ENCODE results near the gene CADM3. TPM values are rescaled to one million over a fixed set of nuclear protein-coding genes. Genes with fewer than 3 reads are reported as not detected.

The CADM3 gene
- total and polyA plus RNA-seq, 2 donors (not counting 3 experiments of a cell fraction or from before 2014, with no cell fraction given), result 2.7 to 6.0 TPM

DNA sequence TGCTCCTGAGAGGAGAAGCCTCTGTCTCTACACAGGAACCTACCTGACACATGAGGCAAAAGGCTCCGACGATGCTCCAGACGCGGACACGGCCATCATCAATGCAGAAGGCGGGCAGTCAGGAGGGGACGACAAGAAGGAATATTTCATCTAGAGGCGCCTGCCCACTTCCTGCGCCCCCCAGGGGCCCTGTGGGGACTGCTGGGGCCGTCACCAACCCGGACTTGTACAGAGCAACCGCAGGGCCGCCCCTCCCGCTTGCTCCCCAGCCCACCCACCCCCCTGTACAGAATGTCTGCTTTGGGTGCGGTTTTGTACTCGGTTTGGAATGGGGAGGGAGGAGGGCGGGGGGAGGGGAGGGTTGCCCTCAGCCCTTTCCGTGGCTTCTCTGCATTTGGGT, 29.4 kb downstream of the CADM3 start:
- H3K9ac ChIP-seq (replicated peaks; ENCODE audit: extremely low read depth, insufficient read depth, low read length), result no peak overlapping the region
- H3K79me2 ChIP-seq (ENCODE audit: control insufficient read depth, insufficient read depth, low read length), result no peaks in the 10 kb centered on the region
- H3K27me3 ChIP-seq (ENCODE audit: control insufficient read depth in 2 of 2, insufficient read depth in 2 of 2, low read length in 2 of 2), result no peaks in the 10 kb centered on the region
- no peak for TF ChIP-seq MYC (IDR thresholded peaks at IDR 0.05; ENCODE audit: low read depth, low read length)
- TF ChIP-seq JUN (IDR thresholded peaks at IDR 0.05; ENCODE audit: borderline replicate concordance, insufficient read depth, insufficient read length, low read depth), result no peak
- no peak for TF ChIP-seq GATA2 (IDR thresholded peaks at IDR 0.05; ENCODE audit: insufficient read depth, insufficient read length, low read depth, low read length)
- TF ChIP-seq POLR2AphosphoS5 (IDR thresholded peaks at IDR 0.05; ENCODE audit: insufficient read depth, low read depth, low read length), result no peak
- TF ChIP-seq MAX (IDR thresholded peaks at IDR 0.05; ENCODE audit: insufficient read depth, insufficient read length), result no peak
- TF ChIP-seq, protein P1, sequence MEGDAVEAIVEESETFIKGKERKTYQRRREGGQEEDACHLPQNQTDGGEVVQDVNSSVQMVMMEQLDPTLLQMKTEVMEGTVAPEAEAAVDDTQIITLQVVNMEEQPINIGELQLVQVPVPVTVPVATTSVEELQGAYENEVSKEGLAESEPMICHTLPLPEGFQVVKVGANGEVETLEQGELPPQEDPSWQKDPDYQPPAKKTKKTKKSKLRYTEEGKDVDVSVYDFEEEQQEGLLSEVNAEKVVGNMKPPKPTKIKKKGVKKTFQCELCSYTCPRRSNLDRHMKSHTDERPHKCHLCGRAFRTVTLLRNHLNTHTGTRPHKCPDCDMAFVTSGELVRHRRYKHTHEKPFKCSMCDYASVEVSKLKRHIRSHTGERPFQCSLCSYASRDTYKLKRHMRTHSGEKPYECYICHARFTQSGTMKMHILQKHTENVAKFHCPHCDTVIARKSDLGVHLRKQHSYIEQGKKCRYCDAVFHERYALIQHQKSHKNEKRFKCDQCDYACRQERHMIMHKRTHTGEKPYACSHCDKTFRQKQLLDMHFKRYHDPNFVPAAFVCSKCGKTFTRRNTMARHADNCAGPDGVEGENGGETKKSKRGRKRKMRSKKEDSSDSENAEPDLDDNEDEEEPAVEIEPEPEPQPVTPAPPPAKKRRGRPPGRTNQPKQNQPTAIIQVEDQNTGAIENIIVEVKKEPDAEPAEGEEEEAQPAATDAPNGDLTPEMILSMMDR (IDR thresholded peaks at IDR 0.05; ENCODE audit: extremely low read depth in 1 of 2, insufficient read depth in 1 of 2, low read depth in 1 of 2, low read length in 2 of 2), result no peak
- TF ChIP-seq EZH2 (IDR thresholded peaks at IDR 0.05; ENCODE audit: borderline replicate concordance, low read depth, low read length, severe bottlenecking), result no peak
- no peak for TF ChIP-seq POLR2A (IDR thresholded peaks at IDR 0.05; ENCODE audit: low read depth, low read length)
- TF ChIP-seq FOS (IDR thresholded peaks at IDR 0.05; ENCODE audit: borderline replicate concordance, insufficient read depth, low read length), result no peak
- H3K9me1 ChIP-seq (replicated peaks; ENCODE audit: control insufficient read depth, extremely low read depth, insufficient read depth, low read length), result no peaks in the 10 kb centered on the region
- no peak overlapping the region for H3K4me3 ChIP-seq (replicated peaks in 1 of 3; ENCODE audit: insufficient read depth in 1 of 3, low read depth in 1 of 3, low read length in 3 of 3)
- H2AFZ ChIP-seq (ENCODE audit: low read depth, low read length), result no peak overlapping the region
- no peaks in the 10 kb centered on the region for H4K20me1 ChIP-seq (replicated peaks; ENCODE audit: control insufficient read depth, extremely low read depth, insufficient read depth, low read length)
- ChIA-PET POLR2A (no interaction called here), CTCF (no interaction called here)
- no peaks in the 10 kb centered on the region for H3K36me3 ChIP-seq (ENCODE audit: control insufficient read depth in 2 of 2, extremely low read depth in 1 of 2, insufficient read depth in 2 of 2, low read length in 2 of 2)
- no TSS peak for BruUV-seq (replicated peaks)
- H3K4me1 ChIP-seq (ENCODE audit: control insufficient read depth, extremely low read depth, insufficient read depth, low read length), result no peaks in the 10 kb centered on the region
- no peak overlapping the region for H3K27ac ChIP-seq (ENCODE audit: insufficient read depth, low read depth, low read length)
- DNase-seq (ENCODE audit: low read depth, low spot score) (no peak), FAIRE-seq (no peak)
- intact Hi-C loops (cut with micrococcal nuclease) (no loop called here), dilution Hi-C loops (cut with MboI; ENCODE audit: extremely low pct_ligation_motif_present, low sequenced_read_pairs) (no loop called here)
- no peak overlapping the region for H3K4me2 ChIP-seq (ENCODE audit: insufficient read depth, low read length)
- H3K9me3 ChIP-seq (replicated peaks; ENCODE audit: control insufficient read depth, insufficient read depth, low read length), result no peaks in the 10 kb centered on the region
